PC-3 (cell line): ENCODE measurements around the gene EDAR. TPM values are rescaled to one million over a fixed set of nuclear protein-coding genes. Genes with fewer than 3 reads are reported as not detected.

ENCODE experiments used
- total RNA-seq: library from RNA; depleted of rRNA; stranded (reverse); fragments of >200 nt; gene quantifications from 2 replicates; pipeline ENCODE4 v1.2.3, GENCODE V29; 2014; rRNA removed

EDAR gene
- total RNA-seq, 1 experiment from 2014 or later: 0.04 TPM

Other genes starting within 250 kb of the EDAR start
- 6.2 and 10.6 TPM in 2 replicates for gene CCDC138, start 202.4 kb downstream of the EDAR start, total RNA-seq
- 11.7 and 16.3 TPM in 2 replicates for gene SH3RF3, start 140.0 kb upstream of the EDAR start, total RNA-seq